Dedifferentiated amniotic fluid mesenchymal stem cell (primary cell): Measurements from ENCODE around the gene ARHGAP4.

Source experiments
- DNase-seq: peaks from one replicate; pipeline ENCODE4 v3.0.0-alpha.2; 2016; ENCODE audit errors: extremely low spot score

ARHGAP4 gene

DNA sequence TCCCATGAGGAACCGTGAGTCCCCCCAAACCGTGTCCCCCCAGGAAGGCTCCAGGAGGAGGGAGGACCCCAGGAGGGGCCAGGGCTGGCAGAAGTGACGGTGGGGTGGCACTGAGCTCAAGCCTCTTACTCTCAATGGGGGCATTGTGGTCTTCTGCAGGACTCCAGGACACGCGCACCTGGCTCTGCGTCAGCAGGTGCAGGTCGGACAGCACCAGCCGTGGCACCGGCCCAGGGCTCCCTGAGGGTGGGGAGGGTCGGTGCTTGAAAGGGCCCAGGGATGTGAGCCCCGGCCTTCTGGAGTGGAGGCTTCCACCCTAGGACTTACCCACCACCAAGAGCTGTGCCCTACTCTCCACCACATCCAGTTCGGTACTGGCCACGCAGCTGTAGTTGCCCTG is 58.4 kb downstream of the ARHGAP4 start:
- DNase-seq: no peak

DNA sequence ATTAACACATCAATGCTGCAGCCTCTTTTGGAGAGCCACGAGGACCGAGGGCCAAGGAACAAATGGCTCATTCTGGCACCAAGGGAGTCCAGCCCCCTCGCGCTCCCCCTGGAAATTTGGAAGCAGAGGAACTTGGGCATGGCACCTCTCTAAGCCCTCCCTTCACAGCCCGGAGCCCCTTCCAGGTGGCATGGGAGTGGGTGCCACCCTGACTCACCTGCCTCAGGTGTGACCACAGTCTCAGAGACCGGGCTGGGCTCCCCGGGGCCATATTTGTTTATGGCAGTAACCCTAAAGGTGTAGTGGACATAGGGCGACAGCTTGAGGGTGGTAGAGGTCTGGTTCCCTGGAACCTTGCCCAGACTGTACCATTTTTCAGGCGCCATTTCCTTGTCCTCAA is 58.9 kb downstream of the ARHGAP4 start:
- no peak for DNase-seq

DNA sequence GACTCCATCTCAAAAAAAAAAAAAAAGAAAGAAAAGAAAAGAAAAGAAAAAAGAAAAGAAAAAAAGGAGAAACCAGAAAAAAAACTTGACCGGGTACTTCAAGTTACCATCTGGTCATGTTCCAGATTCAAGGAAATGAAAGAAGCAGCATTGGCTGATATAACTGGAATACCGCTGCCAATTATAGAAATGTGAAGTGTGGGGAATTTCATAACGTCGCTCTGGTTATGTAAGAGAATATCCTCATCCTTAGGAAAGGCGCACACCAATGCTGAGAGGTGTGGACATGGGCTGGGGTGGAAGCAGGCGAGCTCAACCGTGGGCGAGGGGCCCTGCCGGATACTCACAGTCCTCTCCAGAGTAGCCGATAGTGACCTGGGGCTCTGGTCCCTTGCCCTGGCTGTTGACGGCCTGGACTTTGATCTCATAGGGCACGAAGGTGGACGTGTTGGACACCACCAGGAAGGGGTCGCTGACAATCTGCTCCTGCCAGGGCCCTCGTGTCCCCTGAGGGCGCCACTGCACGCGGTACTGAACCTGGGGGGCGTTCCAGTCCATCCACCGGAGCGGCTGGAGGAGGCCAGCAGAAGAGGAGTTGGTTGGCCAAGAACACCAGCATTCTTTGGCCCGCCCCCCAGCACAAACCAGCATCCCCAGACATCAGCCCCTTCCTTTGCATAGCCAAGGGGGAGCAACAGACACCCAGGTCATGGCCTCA is 59.6 kb downstream of the ARHGAP4 start:
- DNase-seq: no peak

DNA sequence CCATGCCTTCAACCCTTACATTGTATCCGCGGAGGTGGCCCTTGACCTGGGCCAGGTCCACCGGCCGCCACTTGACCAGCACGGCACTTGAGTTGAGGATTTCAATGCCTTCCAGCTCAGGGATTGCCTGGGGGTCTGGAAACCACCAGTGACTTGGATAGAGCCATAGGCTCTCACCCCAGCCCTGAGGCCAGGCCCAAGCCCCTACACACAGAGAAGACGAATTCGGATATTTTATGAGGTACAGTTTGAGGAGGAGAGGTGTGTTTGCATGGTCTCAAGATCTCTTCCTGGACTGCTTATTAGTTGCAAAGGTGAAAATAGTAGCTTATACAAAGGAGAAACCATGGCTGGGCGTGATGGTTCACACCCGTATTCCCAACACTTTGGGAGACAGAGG is 60.4 kb downstream of the ARHGAP4 start:
- no peak for DNase-seq

DNA sequence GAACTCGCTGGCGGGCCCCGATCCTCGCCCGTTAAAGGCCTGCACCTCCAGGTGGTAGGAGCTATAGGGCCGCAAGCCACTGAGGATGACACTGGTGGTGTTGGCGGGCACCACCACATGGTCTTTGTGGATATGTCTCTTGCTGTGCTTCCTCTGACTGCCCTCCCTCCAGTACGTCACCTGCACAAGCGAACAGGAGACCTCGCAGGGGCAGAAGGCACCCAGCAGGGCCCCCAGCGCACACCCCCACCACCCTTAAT is 60.8 kb downstream of the ARHGAP4 start:
- DNase-seq: no peak

DNA sequence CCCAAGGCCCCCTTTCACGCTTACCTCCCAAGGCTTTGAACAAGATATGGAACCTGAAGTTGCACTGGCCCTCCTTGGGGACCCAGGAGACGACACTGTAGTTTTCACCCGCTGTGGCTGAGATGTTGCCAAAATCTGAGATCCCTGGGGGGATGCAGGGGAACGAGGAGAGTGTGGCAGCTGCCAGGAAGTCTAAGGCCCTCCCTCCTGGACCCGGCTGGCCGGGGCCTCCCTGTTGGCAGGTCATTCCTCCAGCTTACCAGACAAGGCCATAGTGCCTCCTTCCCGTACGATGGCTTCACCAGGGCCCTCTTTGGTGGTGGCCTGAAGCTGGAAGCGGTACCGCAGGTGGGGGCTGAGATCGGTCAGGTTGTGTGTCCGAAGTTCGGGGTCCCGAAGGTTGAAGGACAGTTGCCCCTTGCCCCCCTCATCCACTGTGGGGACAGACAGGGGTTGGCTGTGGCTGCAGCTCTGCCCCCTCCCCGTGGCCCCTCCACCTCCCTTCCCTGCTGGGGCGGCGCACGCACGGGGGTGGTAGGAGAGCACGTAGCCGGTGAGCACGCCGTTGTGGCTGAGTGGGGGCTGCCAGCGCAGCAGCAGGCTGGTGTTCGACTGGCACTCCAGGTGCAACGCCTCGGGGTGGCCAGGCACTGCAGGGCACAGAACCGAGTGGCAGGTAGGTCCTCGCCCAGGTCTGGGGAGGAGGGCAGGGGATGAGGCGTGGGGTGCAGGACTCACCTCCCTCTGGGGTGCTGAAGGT is 61.3 kb downstream of the ARHGAP4 start:
- no peak for DNase-seq

DNA sequence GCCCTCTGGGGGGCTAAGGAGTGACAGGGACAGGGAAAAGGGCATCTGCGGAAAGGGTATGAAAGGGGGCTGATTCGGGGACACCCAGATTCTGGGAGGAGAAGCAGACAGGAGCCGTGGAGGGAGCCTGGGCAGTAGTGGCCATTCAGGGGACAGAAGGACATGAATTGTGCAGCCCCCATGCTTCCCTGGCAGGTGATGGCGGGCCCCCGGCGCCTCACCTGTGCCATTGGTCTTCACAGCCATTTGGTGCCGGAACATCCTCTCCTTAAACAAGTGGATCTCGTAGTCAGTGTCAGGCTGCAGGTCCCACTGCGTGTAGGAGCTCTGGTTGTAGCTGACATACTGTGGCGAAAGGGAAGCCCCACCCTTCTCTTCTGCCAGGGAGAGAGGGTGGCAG is 62.0 kb downstream of the ARHGAP4 start:
- DNase-seq: no peak

DNA sequence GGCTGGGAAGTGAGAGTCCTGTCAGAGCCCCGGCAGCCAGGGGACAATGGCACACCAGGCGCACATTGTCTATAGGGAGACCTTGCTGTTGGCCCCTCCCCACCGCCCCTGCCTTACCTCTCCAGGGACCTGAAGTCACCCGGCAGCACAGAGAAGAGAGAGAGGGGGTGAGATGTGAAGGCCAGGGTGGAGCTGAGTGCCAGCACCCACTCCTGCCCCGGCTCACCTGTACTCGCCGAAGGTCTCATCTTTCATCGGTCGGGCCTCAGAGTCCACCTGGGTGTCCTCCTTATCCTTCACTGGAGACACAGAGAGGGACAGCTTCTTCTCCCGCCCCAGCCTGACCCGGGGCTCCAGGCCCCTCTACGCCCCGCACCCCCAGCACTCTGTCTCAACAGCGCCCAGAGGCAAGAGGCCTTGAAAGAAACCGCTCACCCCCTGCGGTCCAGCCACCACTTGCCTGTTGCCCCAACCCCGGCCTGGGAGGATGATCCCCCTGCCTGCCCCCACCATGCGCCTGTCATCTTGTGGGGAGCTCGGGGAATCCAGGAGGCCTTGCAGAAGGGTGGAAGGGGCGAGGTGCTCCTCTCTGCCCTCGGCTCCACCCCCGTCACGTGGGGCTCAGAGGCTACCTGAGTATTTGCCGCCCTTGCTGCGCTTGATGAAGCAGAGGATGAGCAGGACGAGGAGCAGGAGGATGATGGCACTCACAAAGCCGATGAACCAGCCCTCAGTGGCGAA is 62.6 kb downstream of the ARHGAP4 start:
- DNase-seq: no peak

DNA sequence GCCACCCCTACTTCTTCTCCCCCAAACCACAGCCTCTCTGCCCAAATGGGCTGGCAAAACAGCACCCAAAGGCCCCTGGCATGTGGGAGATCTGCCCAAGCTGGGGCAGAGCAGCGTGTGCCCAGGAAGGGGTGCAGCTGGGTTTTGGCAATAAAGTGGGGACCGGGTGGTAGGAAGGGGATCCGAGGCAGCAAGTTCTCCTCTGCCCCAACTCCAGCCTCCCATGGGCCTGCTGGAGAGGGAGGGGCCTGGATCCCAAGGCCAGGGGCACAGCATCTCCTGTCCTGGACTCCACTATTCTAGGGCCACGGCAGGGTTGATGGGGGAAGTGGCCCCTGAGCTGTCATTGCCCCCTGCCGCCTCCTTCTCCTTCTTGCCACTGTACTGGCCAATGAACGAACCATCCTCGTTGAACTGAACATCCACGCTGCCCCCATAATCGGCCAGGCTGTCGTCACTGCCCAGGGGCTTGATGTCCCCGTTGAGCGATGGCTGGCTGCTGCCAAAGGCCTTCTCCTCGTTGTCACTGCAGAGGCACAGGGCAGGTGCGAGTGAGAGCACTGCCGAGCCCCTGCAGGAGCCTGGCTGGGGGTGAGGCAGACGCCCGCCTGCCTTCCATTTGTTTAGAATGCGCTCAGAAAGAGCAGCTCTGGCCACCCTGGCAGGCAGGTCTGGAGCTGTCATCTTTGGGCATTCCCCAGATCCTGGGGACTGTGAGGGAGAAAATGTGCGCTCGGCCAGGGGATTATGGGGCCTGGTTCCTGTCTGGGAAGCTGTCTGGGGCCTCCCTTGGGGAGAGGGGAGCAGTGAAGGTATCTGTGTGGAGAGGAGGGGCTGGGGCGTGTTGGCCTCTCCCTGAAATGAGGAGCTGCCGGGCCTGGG is 63.5 kb downstream of the ARHGAP4 start:
- no peak for DNase-seq

DNA sequence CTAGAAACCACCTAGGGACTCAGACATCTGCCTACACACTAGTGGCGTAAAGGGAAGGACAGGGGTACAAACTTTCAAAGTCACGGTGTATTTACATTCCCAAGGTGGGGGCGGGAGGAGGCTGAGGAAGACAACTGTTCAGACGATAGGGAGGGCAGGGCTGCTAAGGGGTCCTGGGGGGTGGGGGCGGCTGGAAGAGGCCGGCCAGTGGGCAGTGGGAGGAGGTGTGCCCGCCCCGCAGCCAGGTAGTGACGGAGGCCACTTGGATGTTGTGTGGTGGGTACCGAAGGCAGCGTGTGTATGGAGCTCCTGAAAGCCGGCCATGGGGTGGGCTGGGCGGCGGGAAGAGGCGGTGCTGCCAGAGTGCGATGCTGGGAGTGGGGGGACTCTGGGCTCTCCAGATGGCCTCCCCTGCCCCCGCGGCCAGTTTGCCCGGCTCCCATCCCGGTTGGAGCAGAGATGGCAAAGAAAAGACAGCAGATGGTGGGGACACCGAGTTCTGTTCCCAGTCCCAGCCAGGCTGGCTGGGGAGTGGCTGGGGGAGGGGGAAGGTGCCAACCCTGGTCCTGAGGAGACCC is 64.2 kb downstream of the ARHGAP4 start:
- DNase-seq: no peak

DNA sequence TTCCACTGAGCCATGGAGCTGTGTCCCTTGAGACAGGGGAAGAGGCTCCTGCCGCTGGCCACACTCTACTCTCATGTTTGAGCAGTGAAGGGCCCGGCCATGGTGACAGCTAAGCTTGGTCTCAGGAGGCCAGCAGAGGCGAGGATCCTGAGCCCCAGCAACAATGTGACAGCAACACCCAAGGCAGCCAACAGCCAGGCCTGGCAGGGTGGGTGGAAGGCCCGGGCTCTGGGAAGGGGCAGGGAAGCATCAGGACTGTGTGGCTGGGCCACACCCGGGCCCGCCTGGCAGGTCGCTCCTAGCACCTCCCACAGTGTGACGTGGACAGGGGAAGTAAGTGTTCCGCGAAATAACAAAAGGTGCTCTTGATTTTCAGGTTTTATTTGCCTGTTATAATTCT is 64.9 kb downstream of the ARHGAP4 start:
- DNase-seq: no peak
